Lower lobe of right lung (tissue), 2 donors: ENCODE data around the gene RUNX3. TPM values are rescaled to one million over a fixed set of nuclear protein-coding genes. Genes with fewer than 3 reads are reported as not detected.
"Not testable (repeated sequence)": the region's sequence is repeated elsewhere in the genome, so short reads cannot be mapped to it uniquely, and the experiment has no call there.

ENCODE experiments used
- ATAC-seq, 2 donors: fragments of 200-7000 bp; cut with Tn5 transposase; one replicate each; pipeline ENCODE4 v1.9.1; 2020 to 2022; ENCODE audit warnings: mild to moderate bottlenecking in 2 of 2, moderate library complexity in 2 of 2
- DNase-seq: peaks from one replicate; pipeline ENCODE4 v3.0.0-alpha.2; 2020
- H3K27ac ChIP-seq: fragments of 200-600 bp; one replicate; pipeline ENCODE4 v1.8.0; 2022
- H3K27me3 ChIP-seq: fragments of 200-600 bp; one replicate; pipeline ENCODE4 v1.8.0; 2022; ENCODE audit warnings: low read depth
- H3K36me3 ChIP-seq: fragments of 200-600 bp; one replicate; pipeline ENCODE4 v1.8.0; 2022; ENCODE audit warnings: mild to moderate bottlenecking
- H3K4me1 ChIP-seq: fragments of 200-600 bp; one replicate; pipeline ENCODE4 v1.8.0; 2022
- H3K4me3 ChIP-seq: fragments of 200-600 bp; one replicate; pipeline ENCODE4 v1.8.0; 2022; ENCODE audit warnings: mild to moderate bottlenecking
- H3K9me3 ChIP-seq: fragments of 200-600 bp; one replicate; pipeline ENCODE4 v1.8.0; 2022
- intact Hi-C: fragments of 100-400 bp; cut with DNase I; formaldehyde crosslinking; loops from one replicate; pipeline ENCODE4 v1.11.0; 2022
- total RNA-seq: library from RNA; stranded (reverse); fragmentation: NEBNext Ultra II Directional; extraction: Animal tissue kit (Norgen Biotek cat#: 25700); gene quantifications from one replicate; pipeline ENCODE4 v1.2.1, GENCODE V29; 2021
- TF ChIP-seq, protein P1 (sequence below): fragments of 200-600 bp; IDR thresholded peaks from one replicate; pipeline ENCODE4 v1.8.0; 2022; ENCODE audit warnings: antibody characterized with exemption, mild to moderate bottlenecking
- donor health status: DM: no; HTN: yes; CAD: no; lungs with severe emphysema.

Gene RUNX3
- total RNA-seq, 1 donor from 2014 or later, result 13.1 TPM

- Histone ChIP-seq H3K9me3 (no peaks in the 10 kb centered on the region), H3K27me3 (no peaks in the 10 kb centered on the region), H3K36me3 (no peaks in the 10 kb centered on the region), H3K27ac (no peak overlapping the region), H3K4me1 (no peaks in the 10 kb centered on the region), H3K4me3 (no peak overlapping the region)
- DNase-seq (no peak), ATAC-seq (no peak)
- intact Hi-C loops, result no loop called here
- TF ChIP-seq, protein P1, sequence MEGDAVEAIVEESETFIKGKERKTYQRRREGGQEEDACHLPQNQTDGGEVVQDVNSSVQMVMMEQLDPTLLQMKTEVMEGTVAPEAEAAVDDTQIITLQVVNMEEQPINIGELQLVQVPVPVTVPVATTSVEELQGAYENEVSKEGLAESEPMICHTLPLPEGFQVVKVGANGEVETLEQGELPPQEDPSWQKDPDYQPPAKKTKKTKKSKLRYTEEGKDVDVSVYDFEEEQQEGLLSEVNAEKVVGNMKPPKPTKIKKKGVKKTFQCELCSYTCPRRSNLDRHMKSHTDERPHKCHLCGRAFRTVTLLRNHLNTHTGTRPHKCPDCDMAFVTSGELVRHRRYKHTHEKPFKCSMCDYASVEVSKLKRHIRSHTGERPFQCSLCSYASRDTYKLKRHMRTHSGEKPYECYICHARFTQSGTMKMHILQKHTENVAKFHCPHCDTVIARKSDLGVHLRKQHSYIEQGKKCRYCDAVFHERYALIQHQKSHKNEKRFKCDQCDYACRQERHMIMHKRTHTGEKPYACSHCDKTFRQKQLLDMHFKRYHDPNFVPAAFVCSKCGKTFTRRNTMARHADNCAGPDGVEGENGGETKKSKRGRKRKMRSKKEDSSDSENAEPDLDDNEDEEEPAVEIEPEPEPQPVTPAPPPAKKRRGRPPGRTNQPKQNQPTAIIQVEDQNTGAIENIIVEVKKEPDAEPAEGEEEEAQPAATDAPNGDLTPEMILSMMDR, result no peak
Measured at GRCh38 chr1:24892188-24893153, 37.6 kb downstream of the RUNX3 start.

- H3K4me1 ChIP-seq, DNase-seq, H3K27me3 ChIP-seq, H3K4me3 ChIP-seq, H3K9me3 ChIP-seq, ATAC-seq, H3K36me3 ChIP-seq, H3K27ac ChIP-seq, intact Hi-C loops: not testable (repeated sequence)
Measured at GRCh38 chr1:24891367-24891766, 38.7 kb downstream of the RUNX3 start.

DNA sequence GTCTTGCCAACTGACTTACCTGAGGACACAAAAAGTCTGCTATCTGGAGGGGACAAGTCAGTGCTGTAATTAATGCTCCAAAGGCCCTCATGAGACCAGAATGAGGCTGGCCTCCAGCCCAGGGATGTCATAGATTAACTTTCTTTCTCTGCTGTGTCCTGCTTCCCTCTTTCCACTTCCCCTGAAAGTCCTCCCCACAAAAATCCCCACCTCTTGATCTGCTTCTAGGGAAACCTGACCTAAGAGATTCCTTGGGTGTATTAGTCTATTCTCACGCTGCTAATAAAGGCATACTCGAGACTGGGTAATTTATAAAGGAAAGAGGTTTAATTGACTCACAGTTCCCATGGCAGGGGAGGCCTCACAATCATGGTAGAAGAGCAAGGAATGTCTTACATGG lies 39.2 kb downstream of the RUNX3 start:
- H3K4me3 ChIP-seq, result no peak overlapping the region
- no peaks in the 10 kb centered on the region for H3K4me1 ChIP-seq
- ATAC-seq (no peak), DNase-seq (no peak)
- H3K36me3 ChIP-seq, result no peaks in the 10 kb centered on the region
- no peaks in the 10 kb centered on the region for H3K9me3 ChIP-seq
- TF ChIP-seq, protein P1, result no peak
- no peak overlapping the region for H3K27ac ChIP-seq
- H3K27me3 ChIP-seq, result no peaks in the 10 kb centered on the region
- intact Hi-C loops, result no loop called here

- intact Hi-C loops, result no loop called here
- H3K4me3 ChIP-seq, result no peak overlapping the region
- H3K9me3 ChIP-seq, result no peaks in the 10 kb centered on the region
- no peak overlapping the region for H3K27ac ChIP-seq
- no peak for DNase-seq
- H3K4me1 ChIP-seq, result no peaks in the 10 kb centered on the region
- TF ChIP-seq, protein P1, result no peak
- no peaks in the 10 kb centered on the region for H3K27me3 ChIP-seq
- no peaks in the 10 kb centered on the region for H3K36me3 ChIP-seq
- ATAC-seq, result no peak
Measured at GRCh38 chr1:24888971-24889676, 41.0 kb downstream of the RUNX3 start.

GRCh38 chr1:24888061-24888970 lies 41.8 kb downstream of the RUNX3 start:
- no peak for ATAC-seq
- Histone ChIP-seq H3K4me1 (no peaks in the 10 kb centered on the region), H3K36me3 (no peaks in the 10 kb centered on the region), H3K27me3 (no peaks in the 10 kb centered on the region), H3K4me3 (no peak overlapping the region), H3K9me3 (no peaks in the 10 kb centered on the region), H3K27ac (no peak overlapping the region)
- intact Hi-C loops, result no loop called here
- DNase-seq, result peak; percentile 20
- TF ChIP-seq, protein P1, result no peak
